Neural cell (in vitro differentiated cells): ENCODE measurements around the gene COBLL1. TPM values are rescaled to one million over a fixed set of nuclear protein-coding genes. Genes with fewer than 3 reads are reported as not detected.

ENCODE experiments used
- H2AFZ ChIP-seq: fragments of 200-600, 300-800 bp; sonication (generic), shearing (Covaris generic); 2 replicates; pipeline ENCODE4 v1.6.0; 2014; ENCODE audit warnings: low read depth, mild to moderate bottlenecking, antibody characterized with exemption, low read length, moderate library complexity
- H3F3A ChIP-seq: fragments of 200-600 bp; shearing (Covaris generic); 2 replicates; pipeline ENCODE4 v1.6.1; 2016; ENCODE audit warnings: mild to moderate bottlenecking, moderate library complexity, mixed read lengths, antibody characterized with exemption, low read length; ENCODE audit not compliant: insufficient read depth, poor library complexity, severe bottlenecking
- H3K27ac ChIP-seq: fragments of 200-600, 300-800 bp; sonication (generic), shearing (Covaris generic); 2 replicates; pipeline ENCODE4 v1.5.1; 2014; ENCODE audit warnings: mild to moderate bottlenecking, low read length, moderate library complexity
- H3K27me3 ChIP-seq: fragments of 300-800, 200-600 bp; sonication (generic), shearing (Covaris generic); 2 replicates; pipeline ENCODE4 v1.6.0; 2014; ENCODE audit warnings: mild to moderate bottlenecking, low read depth, low read length, moderate library complexity; ENCODE audit not compliant: insufficient read depth
- H3K36me3 ChIP-seq: fragments of 300-800, 200-600 bp; sonication (generic), shearing (Covaris generic); 2 replicates; pipeline ENCODE4 v1.5.1; 2014; ENCODE audit warnings: mild to moderate bottlenecking, antibody characterized with exemption, low read length, moderate library complexity; ENCODE audit not compliant: insufficient read depth
- H3K4me2 ChIP-seq: fragments of 300-800, 200-600 bp; sonication (generic), shearing (Covaris generic); 2 replicates; pipeline ENCODE4 v1.6.0; 2014; ENCODE audit warnings: mild to moderate bottlenecking, low read length
- H3K4me3 ChIP-seq: fragments of 300-800, 200-600 bp; sonication (generic), shearing (Covaris generic); 2 replicates; pipeline ENCODE4 v1.5.1; 2014; ENCODE audit warnings: mild to moderate bottlenecking, low read length, moderate library complexity
- H3K79me2 ChIP-seq: fragments of 200-600 bp; shearing (Covaris generic); replicated peaks from 2 replicates; pipeline ENCODE4 v1.6.0; 2014; ENCODE audit warnings: mild to moderate bottlenecking, low read length, moderate library complexity; ENCODE audit not compliant: insufficient read depth
- H3K9ac ChIP-seq: fragments of 300-800, 200-600 bp; sonication (generic), shearing (Covaris generic); 2 replicates; pipeline ENCODE4 v1.6.1; 2016; ENCODE audit warnings: mild to moderate bottlenecking, low read length, mixed read lengths
- H3K9me2 ChIP-seq: fragments of 200-600 bp; shearing (Covaris generic); 2 replicates; pipeline ENCODE4 v1.6.1; 2016; ENCODE audit warnings: mild to moderate bottlenecking, low read length, mixed read lengths; ENCODE audit not compliant: insufficient read depth
- H3K9me3 ChIP-seq: fragments of 200-600, 300-800 bp; sonication (generic), shearing (Covaris generic); 2 replicates; pipeline ENCODE4 v1.6.1; 2016; ENCODE audit warnings: mild to moderate bottlenecking, mixed run types, low read length, moderate library complexity, mixed read lengths
- H4K20me1 ChIP-seq: fragments of 200-600 bp; shearing (Covaris generic); 2 replicates; pipeline ENCODE4 v1.6.1; 2016; ENCODE audit warnings: mild to moderate bottlenecking, mixed run types; ENCODE audit not compliant: insufficient read depth
- EP300 ChIP-seq: fragments of 450-650 bp; conservative IDR thresholded peaks from 2 replicates; pipeline ENCODE4 v1.6.1; 2014; ENCODE audit warnings: antibody characterized with exemption, mild to moderate bottlenecking, moderate library complexity; ENCODE audit not compliant: poor library complexity, severe bottlenecking
- EZH2 ChIP-seq: fragments of 200-600, 300-800 bp; shearing (Covaris generic), sonication (generic); IDR thresholded peaks from 2 replicates; pipeline ENCODE4 v1.6.1; 2014; ENCODE audit warnings: antibody characterized with exemption, low read length, borderline replicate concordance, mild to moderate bottlenecking; ENCODE audit not compliant: insufficient read depth, poor library complexity, severe bottlenecking
- MXI1 ChIP-seq: fragments of 450-650 bp; conservative IDR thresholded peaks from 2 replicates; pipeline ENCODE4 v1.6.1; 2014; ENCODE audit warnings: antibody characterized with exemption, mild to moderate bottlenecking; ENCODE audit not compliant: poor library complexity, severe bottlenecking
- POLR2AphosphoS5 ChIP-seq: IDR thresholded peaks from 2 replicates; pipeline ENCODE4 v1.6.1; 2012
- RAD21 ChIP-seq: fragments of 450-650 bp; conservative IDR thresholded peaks from 2 replicates; pipeline ENCODE4 v1.6.1; 2014; ENCODE audit warnings: antibody characterized with exemption, mild to moderate bottlenecking, moderate library complexity
- SMC3 ChIP-seq: fragments of 450-650 bp; conservative IDR thresholded peaks from 2 replicates; pipeline ENCODE4 v1.6.1; 2014; ENCODE audit warnings: antibody characterized with exemption, mild to moderate bottlenecking, moderate library complexity; ENCODE audit not compliant: poor library complexity
- TAF1 ChIP-seq: IDR thresholded peaks from 2 replicates; pipeline ENCODE4 v1.6.1; 2012; ENCODE audit warnings: low read depth
- polyA plus RNA-seq: library from polyadenylated mRNA; depleted of rRNA; stranded (reverse); fragments of >200 nt; gene quantifications from 2 replicates; pipeline ENCODE4 v1.2.3, GENCODE V29; 2014
- TF ChIP-seq, protein P1 (sequence below): fragments of 450-650 bp; IDR thresholded peaks from 2 replicates; pipeline ENCODE4 v1.5.1; 2014; ENCODE audit warnings: antibody characterized with exemption, mild to moderate bottlenecking, moderate library complexity; ENCODE audit not compliant: poor library complexity, severe bottlenecking
- TF ChIP-seq, protein P2 (sequence below): IDR thresholded peaks from 2 replicates; pipeline ENCODE4 v1.6.1; 2012; ENCODE audit warnings: borderline replicate concordance

The COBLL1 gene
- polyA plus RNA-seq, 1 donor from 2014 or later = 0.11 TPM

DNA sequence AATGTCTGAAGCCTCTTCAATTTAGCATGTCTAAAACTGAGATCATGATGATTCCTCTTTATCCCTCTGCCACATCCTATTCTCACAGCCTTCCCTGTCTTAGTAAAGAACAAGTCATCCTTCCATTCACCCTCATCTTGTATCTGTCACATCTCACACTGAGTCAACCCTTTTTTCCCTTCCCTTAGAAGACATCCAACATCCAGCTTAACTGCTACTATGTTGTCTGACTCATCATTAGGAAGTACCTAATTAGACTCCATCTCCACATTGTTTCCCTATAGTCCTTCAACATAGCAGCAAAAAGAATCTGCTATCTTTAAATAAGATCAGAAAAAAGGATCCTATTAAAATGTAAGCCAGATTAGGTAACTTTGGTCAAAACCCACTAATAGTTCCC lies 135.1 kb downstream of the COBLL1 start:
- no peaks in the 10 kb centered on the region for H3K79me2 ChIP-seq
- no peak overlapping the region for H2AFZ ChIP-seq
- H3F3A ChIP-seq = no peaks in the 10 kb centered on the region
- no peaks in the 10 kb centered on the region for H3K36me3 ChIP-seq
- H3K4me2 ChIP-seq = no peak overlapping the region
- H3K4me3 ChIP-seq = no peak overlapping the region
- H3K9ac ChIP-seq = no peak overlapping the region
- no peak overlapping the region for H3K27ac ChIP-seq
- no peaks in the 10 kb centered on the region for H3K9me3 ChIP-seq
- H3K27me3 ChIP-seq = no peaks in the 10 kb centered on the region
- no peaks in the 10 kb centered on the region for H4K20me1 ChIP-seq
- H3K9me2 ChIP-seq = no peaks in the 10 kb centered on the region
- no peak for TF ChIP-seq POLR2AphosphoS5
- TF ChIP-seq RAD21 = no peak
- TF ChIP-seq, protein P1, sequence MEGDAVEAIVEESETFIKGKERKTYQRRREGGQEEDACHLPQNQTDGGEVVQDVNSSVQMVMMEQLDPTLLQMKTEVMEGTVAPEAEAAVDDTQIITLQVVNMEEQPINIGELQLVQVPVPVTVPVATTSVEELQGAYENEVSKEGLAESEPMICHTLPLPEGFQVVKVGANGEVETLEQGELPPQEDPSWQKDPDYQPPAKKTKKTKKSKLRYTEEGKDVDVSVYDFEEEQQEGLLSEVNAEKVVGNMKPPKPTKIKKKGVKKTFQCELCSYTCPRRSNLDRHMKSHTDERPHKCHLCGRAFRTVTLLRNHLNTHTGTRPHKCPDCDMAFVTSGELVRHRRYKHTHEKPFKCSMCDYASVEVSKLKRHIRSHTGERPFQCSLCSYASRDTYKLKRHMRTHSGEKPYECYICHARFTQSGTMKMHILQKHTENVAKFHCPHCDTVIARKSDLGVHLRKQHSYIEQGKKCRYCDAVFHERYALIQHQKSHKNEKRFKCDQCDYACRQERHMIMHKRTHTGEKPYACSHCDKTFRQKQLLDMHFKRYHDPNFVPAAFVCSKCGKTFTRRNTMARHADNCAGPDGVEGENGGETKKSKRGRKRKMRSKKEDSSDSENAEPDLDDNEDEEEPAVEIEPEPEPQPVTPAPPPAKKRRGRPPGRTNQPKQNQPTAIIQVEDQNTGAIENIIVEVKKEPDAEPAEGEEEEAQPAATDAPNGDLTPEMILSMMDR = no peak
- no peak for TF ChIP-seq TAF1
- TF ChIP-seq, protein P2, sequence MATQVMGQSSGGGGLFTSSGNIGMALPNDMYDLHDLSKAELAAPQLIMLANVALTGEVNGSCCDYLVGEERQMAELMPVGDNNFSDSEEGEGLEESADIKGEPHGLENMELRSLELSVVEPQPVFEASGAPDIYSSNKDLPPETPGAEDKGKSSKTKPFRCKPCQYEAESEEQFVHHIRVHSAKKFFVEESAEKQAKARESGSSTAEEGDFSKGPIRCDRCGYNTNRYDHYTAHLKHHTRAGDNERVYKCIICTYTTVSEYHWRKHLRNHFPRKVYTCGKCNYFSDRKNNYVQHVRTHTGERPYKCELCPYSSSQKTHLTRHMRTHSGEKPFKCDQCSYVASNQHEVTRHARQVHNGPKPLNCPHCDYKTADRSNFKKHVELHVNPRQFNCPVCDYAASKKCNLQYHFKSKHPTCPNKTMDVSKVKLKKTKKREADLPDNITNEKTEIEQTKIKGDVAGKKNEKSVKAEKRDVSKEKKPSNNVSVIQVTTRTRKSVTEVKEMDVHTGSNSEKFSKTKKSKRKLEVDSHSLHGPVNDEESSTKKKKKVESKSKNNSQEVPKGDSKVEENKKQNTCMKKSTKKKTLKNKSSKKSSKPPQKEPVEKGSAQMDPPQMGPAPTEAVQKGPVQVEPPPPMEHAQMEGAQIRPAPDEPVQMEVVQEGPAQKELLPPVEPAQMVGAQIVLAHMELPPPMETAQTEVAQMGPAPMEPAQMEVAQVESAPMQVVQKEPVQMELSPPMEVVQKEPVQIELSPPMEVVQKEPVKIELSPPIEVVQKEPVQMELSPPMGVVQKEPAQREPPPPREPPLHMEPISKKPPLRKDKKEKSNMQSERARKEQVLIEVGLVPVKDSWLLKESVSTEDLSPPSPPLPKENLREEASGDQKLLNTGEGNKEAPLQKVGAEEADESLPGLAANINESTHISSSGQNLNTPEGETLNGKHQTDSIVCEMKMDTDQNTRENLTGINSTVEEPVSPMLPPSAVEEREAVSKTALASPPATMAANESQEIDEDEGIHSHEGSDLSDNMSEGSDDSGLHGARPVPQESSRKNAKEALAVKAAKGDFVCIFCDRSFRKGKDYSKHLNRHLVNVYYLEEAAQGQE = no peak
- no peak for TF ChIP-seq MXI1
- no peak for TF ChIP-seq EZH2
- no peak for TF ChIP-seq SMC3
- TF ChIP-seq EP300 = no peak

DNA sequence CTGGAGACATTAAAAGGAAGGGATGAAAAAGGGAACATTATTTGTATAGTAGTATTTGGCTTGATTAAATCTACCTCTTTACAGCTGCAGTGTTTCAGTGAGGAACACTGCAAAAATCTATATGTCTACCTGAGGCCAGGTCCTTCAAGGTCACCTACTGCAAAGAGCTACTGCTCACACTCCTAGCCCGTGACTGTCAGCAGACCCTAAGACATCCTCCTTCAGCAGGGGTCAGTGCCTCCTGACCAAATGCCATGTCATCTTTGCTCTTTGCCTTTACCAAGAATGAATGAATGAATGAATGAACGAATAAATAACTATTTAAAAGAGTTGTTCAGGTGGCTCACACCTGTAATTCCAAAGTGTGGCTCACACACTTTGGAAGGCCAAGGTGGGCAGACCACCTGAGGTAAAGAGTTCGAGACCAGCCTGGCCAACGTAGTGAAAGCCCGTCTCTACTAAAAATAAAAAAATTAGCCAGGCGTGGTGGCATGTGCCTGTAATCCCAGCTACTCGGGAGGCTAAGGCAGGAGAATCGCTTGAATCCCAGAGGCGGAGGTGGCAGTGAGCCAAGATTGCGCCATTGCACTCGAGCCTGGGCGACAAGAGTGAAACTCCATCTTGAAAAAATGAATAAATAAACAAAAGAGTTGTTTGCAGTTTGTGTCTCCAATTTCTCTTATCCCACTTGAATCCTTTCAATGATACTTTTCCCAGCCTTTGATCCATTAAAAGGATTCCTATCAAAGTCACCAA lies 136.0 kb downstream of the COBLL1 start:
- H3K4me2 ChIP-seq = no peak overlapping the region
- no peaks in the 10 kb centered on the region for H3K9me3 ChIP-seq
- TF ChIP-seq POLR2AphosphoS5 (no peak), RAD21 (no peak), SMC3 (no peak), MXI1 (no peak), EP300 (no peak), TAF1 (no peak), EZH2 (no peak)
- TF ChIP-seq, protein P1 = no peak
- TF ChIP-seq, protein P2 = no peak
- H4K20me1 ChIP-seq = no peaks in the 10 kb centered on the region
- H3K36me3 ChIP-seq = no peaks in the 10 kb centered on the region
- H3K27me3 ChIP-seq = no peaks in the 10 kb centered on the region
- H2AFZ ChIP-seq = no peak overlapping the region
- no peaks in the 10 kb centered on the region for H3K79me2 ChIP-seq
- H3K27ac ChIP-seq = no peak overlapping the region
- H3K9ac ChIP-seq = no peak overlapping the region
- H3F3A ChIP-seq = no peaks in the 10 kb centered on the region
- H3K9me2 ChIP-seq = no peaks in the 10 kb centered on the region
- no peak overlapping the region for H3K4me3 ChIP-seq
